CD4-positive, alpha-beta T cell treated with Interleukin-10 for 1 hour (primary cell): ENCODE measurements around the gene FHAD1.
"Not testable (repeated sequence)": the region's sequence is repeated elsewhere in the genome, so short reads cannot be mapped to it uniquely, and the experiment has no call there.

Source experiments
- DNase-seq: peaks from one replicate; pipeline ENCODE4 v3.0.0-alpha.2; 2020

FHAD1 gene

DNA sequence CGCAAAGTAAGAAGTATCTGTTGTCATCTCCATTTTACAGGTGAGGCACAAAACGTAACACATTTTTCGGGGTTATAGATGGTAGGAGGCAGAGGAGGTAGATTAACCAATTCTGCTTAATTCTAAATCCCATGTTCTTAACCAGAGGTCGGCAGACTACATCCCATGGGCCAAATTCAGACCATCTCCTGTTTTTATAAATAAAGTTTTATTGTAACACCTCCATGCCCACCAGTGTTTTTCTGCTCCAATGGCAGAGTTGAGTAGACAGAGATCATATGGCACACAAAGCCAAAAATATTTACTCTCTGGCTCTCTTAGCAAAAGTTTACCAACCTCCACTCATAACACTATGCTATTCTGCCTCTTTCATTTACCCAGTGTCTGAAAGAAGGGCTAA, 30.9 kb downstream of the FHAD1 start:
- no peak for DNase-seq

DNA sequence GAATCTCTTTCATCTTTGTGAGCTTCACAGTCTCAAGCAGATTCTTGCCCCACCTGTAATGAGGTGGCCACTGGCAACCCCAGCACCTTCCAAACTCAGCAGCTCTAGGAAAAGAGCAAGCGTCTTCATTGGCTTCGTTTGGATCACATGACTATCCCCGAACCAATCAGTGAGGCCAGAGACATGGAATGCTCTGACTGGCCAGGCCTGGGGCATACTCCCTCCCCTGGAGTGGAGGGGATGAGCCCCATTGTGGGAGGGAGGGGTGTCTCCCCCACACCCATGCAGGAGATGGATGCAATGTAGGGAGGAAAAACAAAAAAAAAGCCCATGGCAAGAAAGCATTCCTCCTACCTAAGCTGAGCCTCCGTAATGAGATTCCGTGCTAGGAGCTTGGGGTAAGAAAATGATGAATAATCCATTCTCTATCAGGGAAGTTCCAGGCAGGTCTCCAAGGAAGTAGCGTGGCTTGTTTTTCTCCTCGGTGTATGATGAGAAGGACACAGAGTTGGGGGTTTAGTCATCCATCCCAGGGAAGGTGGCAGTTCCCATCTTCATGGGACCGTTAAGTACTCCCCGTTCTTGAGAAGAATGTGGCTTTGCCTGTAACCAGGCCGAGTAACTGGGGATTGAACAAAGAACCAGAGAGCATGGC, 32.7 kb downstream of the FHAD1 start:
- DNase-seq, result no peak

DNA sequence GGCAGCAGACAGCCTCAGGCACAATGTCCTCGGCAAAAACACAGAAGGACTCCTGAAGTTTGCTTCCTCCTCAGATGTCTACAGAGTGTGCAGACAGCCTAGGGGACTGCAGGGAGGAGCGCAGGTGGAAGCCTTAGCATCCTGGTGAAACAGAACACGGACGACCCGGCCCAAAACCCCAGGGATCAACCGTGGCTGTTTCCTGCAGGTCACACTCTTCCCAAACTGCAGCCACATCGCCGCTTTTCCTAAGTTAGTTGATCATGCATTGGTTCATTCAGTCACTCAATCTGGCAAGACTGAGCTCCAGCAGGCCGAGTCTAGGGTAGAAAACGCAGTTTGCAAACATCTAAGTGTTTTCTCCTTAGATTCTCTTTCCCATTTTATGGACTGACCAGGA, 33.4 kb downstream of the FHAD1 start:
- DNase-seq, result no peak

DNA sequence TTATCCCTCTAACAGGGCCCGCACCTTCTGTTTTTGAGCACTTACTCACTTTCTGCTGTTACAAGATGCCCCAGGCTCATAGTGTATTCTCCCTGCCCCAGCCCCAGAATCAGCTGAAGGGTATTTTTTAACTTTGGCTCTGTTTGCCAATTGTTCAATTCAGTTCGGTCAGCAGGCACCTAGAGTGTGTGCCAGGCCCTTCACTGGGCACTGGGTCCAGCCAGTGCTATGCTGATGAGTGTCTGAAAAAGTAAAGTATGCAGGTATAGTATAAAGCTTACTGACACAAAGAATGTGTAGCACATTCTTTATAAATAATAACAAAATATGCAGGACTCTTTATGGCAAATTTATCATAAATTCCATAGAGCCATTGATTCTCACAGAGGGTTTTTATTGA, 35.0 kb downstream of the FHAD1 start:
- no peak for DNase-seq

DNA sequence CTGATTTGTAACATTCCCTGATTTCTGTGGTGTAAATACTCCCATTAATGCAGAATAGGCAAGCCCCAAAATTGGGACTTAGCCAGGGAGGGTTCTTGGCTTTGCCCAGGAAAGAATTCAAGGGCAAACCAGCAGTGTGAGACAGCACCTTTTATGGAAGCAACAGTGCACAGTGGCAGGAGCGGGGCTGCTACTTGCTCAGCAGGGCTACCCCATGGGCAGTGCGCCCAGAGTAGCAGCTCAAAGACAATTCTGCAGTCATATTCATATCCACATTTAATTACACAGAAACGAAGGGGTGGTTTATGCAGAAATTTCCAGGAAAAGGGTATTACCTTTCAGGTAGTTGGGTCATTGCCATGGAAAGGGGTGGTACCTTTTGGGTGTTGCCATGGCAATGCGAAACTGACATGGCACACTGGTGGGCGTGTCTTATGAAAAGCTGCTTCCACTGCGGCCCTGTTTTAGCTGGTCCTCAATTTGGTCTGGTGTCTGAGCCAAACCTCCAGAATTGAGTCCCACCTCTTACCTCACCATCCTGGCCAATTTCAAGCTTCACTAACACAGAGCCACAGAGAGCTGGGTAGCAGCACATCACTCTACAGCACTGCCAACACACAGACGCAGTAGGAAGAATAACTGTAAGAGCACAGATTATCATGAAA, 35.9 kb downstream of the FHAD1 start:
- no peak for DNase-seq

DNA sequence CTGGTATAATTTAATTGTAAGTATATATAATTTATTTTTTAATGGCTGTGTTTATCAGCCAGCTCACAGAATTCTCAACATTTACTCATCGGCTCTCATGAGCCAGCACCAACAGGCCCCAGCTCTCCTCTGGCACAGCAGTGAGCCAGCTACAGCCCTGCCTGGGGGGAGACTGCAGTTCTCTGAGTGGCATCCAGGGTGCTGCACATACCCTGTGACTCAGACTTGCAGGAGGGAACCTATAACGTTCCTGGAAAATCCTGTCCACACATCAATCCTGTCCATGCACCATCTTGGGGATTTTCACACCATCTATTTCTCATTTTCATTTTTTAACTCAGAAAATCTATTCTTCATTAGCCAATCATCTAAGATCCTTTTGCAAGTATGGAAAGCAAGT, 36.5 kb downstream of the FHAD1 start:
- DNase-seq, result no peak

DNA sequence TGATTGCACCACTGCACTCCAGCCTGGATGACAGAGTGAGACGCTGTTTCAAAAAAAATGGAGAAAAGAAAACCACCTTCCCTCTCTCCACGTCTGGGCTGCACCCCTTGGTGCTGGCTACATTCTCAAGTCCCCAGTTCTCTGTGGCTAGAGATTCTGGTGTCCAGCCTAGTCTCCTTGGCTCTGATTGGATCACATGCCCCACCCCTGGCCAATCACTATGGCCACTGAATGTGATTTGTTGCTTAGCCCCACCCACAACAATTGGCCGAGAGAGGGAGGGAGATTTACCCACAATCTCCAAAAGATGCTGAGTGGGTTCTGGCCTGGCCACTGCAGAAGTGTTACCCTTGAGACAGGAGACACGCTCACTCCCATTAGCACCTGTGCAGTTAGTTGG, 39.4 kb downstream of the FHAD1 start:
- DNase-seq, result no peak

DNA sequence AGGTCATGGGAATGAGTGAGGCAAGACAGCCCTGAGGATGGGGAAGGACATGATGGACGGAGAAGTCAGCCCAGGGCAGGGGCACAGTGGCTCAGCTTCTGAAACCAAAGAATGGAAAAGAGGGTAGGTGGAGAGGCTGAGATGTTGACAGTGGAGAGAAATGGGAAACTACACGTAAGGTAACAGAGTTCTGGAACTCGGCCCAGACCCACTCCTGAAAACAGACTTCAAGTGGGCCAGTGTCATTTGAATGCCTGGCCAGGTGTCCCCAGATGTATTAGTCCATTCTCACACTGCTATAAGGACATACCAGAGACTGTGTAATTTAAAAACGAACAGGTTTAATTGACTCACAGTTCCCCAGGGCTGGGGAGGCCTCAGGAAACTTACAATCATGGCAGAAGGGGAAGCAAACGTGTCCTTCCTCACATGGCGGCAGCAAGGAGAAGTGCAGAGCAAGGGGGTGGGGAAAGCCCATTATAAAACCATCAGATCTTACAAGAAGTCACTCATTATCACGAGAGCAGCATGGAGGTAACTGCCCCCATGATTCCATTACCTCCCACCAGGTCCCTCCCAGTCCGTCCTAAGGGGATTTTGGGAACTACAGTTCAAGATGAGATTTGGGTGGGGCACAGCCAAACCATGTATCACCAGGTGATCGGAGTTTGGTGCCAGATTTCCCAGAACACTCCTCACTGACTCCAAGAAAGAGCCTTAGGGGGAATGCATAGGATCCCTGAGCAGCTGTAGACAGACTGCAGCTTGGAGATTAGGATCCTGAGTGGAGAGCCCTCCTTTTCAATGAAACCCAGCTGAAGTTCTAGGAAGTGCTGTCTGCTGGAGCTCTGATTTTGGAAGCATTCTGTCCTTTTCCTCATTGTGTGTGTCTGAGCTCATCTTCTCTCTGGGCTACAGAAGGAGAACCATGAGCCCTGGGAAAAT, 40.3 kb downstream of the FHAD1 start:
- no peak for DNase-seq

DNA sequence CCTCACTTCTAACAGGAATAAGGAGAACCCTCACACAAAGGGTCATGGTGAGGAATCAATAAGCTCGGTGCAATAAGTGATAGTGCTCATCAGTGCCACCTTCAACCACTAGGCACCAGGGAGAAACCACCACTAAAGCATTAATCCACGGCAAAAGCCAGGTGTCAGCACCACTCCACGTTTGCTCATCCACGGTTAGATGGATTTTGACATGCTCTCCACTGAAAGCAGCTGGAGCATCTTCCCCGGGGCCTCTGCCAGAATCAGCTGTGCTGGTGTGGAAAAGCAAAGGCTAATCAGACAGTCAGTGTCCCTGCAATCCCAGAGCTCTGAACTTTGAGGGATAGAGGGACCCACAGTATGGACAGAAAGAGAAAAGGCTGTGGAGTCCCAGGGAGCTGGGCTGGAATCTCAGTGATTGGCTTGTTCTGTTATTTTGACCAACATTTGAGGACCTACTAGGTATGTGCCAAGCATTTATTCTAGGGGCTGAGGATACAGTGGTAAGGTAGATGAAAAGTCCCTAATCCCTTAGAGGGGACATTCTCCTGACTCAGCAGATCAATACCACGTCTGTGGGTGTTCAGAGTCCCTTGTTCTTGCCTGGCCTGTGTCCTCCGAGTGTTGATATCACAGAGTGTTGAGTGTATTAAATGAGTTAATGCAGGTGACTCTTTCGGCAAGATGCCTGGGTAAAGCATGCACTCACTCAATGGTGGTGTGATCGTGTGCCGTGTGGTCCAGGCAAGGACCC, 41.3 kb downstream of the FHAD1 start:
- DNase-seq, result no peak

DNA sequence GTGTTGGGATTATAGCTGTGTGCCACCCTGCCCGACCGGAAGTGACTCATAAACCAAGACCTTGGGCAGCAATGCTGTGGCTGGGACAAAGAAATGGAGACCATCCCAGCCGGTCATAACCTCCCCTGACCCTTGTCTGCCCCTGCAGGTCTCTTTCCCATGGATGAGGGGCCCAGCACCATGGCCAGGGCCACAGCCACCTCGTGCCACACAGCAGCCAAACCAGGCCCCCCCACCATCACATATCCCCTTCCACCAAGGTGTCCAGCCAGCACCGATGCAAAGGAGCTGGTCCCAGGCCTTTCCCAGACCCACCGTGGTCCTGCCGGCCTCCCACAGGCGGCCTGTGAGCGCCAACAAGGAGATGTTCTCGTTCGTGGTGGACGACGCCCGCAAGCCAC, 42.2 kb downstream of the FHAD1 start:
- no peak for DNase-seq

DNA sequence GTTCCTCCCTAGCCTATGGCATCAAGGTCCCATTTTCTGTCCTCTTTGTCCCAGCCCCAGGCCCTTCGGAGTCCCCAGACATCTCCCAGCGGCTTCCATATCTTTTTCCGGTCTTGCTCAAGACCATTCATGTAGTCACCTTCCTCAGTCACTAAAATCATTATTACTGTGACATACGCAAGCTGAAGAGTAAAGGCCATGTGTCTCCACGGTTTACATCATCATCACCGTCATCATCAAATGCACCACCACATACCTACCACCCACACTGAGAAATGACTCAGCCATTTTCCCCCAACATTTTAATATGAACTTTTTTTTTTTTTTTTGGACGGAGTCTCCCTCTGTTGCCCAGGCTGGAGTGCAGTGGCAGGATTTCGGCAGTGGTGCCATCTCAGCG, 43.4 kb downstream of the FHAD1 start:
- DNase-seq, result no peak

DNA sequence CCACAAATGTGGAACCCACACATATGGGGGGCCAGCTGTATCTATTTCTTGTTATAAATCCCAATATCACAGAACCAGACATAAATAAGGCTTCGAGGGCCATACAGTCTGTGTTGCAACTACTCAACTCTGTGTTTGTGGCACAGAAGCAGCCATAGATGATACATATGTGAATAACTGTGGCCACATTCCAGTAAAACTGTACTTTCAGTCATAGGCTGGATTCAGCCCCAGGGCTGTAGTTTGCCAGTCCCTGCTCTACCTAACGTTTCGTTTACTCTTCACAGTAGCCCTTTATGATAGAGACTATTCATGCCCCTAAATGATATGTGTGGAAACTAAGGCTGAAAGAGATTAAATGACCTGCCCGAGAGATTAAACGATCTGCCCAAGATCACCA, 48.7 kb downstream of the FHAD1 start:
- DNase-seq, result no peak

DNA sequence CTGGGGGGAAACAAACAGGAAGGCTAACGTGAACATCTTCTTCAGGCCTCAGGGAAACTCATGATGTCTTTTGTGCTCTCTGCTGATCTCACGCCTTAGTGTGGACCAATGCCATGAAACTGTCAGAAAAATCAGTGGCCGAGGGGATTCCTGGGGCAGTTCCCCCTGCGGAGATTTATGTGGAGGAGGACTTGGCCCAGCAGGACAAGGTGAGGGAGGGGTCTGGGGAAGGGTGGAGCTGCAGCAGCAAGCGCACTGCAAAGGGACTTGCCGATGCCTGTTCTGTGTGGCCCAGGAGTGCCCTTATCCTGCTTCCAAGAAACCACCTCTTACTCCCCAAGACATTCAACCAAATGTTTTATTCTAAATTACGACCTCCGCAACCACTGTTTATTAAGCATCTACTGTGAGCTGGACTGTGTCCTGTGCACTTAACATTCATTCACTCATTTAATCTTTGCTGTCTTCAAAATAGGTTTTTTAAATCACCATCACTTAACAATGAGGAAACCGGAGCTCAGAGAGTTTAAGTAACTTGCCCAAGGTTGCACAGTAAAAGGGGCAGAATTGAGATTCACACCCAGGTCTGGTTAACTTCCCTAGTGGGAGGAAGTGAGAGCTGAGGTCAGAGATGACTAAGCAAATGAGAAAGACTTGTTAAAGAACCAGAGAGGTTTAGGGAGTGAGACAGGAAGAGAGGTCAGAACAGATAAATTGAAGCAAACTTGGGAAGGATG, 49.7 kb downstream of the FHAD1 start:
- peak; percentile 23 for DNase-seq

DNA sequence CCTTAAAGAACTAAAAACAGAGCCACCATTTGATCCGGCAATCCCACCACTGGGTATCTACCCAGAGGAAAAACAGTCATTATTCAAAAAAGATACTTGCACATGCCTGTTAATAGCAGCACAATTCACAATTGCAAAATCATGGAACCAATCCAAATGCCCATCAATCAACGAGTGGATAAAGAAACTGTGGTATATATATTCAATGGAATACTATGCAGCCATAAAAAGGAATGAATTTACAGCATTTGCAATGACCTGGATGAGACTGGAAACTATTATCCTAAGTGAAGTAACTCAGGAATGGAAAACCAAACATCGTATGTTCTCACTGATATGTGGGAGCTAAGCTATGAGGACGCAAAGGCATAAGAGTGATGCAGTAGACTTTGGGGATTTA, 51.0 kb downstream of the FHAD1 start:
- not testable (repeated sequence) for DNase-seq

DNA sequence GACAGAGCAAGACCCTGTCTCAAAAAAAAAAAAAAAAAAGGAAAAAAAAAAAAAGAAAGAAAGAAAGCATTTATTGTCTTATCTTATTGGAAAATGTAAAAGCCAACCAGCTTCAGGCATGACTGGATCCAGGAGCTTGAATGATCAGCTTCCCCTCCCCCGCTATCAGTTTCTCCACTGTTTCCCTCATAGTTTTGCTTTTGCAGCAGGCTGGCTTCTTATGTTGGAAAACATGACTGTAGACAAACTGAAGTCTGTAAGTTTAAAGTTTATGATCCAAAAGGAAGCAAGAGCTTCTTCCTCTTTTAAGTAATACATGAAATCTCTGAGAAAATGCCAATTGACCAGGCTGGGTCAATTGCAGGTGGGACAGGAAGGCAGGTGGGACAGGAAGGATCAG, 52.2 kb downstream of the FHAD1 start:
- no peak for DNase-seq

DNA sequence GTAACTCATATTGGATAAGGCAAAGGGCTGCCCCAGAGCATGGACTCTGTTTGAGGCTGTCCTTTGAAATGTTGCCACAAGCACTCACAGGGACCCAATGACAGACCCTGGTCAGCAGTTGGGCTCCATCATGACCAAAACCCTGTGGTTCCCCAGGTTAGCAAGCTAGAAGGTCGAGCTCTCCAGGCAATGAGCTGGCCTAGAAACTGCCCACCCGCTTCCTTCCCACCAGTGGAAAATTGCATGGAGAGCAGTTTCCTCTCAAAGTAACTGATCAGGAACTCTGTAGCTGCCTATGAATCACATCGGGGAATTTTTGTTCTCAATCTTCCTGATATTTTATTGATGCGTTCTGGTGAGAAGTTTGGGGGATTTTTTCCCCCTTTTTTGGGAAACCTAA, 52.8 kb downstream of the FHAD1 start:
- DNase-seq, result no peak

DNA sequence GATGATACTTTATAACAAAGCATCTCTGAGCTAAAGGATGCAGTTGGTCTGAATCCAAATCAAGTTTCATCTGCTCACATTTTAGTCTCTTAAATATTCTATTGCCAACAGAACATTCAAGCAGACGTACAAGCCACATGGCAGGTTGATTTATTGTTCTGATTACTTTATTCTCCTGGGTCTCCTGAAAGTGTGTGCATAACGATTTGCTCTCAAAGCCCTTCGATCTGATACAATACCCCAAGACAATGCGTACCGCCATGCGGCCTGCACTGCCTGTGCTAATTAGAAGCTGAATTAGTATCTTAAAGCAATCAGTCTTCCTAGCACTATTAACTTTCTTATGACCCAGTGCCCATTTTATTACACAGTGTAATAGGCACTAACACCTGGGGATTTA, 56.9 kb downstream of the FHAD1 start:
- no peak for DNase-seq

DNA sequence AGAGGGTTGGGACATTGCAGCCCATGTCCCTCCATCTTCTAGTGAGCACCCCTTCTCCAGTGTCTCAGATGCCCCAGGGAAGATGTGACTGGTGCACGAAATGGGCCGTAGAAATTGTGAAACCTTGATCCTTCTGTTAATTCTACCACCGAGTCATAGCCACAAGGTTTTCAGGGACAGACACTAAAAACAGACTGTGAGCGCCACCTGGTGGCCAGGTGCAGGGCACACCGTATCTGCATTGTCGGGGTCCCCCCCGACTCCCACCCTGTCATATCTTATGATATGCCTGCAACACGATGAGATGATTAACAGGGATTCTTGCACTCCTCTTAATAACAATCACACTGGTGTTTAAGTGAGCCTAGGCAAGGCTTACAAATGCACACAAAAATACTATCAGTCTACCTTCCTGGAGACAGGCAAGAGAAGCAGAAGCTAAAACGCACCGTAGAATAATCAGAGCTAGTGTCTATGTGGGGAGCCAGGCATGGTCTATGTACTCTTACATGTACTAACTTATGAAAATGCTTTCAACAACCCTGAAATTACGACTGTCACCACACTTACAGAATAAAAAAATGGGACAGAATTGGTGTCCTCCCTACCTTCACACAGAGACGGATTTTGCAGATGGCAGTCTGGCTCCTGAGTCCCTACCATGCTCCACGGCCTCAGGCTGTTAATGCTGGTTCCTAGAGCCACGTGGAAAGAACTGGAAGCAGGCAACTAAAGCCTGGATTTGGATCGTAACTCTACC, 57.9 kb downstream of the FHAD1 start:
- DNase-seq, result peak; percentile 63

DNA sequence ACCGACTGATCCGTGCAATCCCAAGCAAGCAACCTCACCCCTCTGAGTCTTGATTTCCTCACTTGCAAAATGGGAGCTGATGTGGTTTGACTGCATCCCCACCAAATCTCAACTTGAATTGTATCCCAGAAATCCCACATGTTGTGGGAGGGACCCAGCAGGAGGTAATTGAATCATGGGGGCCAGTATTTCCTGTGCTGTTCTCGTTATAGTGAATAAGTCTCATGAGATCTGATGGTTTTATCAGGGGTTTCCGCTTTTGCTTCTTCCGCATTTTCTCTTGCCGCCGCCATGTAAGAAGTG, 58.4 kb downstream of the FHAD1 start:
- DNase-seq, result no peak

DNA sequence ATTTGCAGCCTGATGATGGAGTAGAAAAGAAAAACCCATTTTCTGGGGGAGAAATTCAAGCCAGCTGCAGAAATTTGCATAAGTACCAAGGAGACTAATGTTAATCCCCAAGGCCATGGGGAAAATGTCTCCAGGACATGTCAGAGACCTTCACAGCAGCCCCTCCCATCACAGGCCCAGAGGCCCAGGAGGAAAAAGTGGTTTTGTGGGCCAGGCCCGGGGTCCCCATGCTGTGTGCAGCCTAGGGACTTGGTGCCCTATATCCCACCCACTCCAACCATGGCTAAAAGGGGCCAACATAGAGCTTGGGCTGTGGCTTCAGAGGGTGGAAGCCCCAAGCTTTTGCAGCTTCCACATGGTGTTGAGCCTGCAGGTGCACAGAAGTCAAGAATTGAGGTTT, 59.3 kb downstream of the FHAD1 start:
- DNase-seq, result not testable (repeated sequence)

DNA sequence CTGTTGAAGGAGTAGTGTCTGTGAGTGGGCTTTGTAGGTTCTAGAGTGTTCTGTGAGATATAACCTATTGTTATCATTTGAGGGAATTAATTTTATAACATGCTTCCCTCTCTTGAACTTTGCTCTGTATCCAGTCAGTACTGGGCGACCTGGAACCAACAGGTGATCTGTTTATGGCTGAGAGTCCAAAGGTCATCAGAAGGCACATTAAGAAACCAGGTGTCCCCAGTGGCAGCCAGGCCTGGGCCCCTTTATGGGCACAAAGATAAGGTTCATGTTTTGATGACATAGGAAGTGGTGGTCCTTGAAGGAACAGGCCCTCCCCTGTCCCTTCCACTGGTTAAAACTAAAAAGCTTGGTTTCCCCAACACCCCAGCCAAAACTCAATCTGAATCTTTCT, 61.1 kb downstream of the FHAD1 start:
- DNase-seq, result no peak

DNA sequence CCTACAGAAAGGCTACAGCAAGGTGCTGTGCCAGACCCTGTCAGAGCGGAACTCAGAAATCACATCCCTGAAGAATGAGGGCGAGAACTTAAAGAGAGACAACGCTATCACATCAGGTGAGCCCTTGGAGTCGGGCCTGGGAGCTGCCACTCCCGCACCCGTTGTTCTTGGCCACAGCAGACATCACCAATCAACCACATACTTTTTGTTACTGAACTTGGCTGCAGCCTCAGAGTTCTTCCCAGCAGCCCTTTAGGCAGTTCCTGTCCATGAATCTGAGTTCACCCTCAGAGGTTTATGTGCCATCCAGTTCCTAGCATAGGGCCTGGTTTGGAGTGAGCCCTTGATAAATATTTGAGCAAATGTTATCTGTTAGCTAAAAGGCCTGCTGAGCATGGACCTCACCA, 61.6 kb downstream of the FHAD1 start:
- no peak for DNase-seq
